Stimulated activated CD8-positive, alpha-beta memory T cell treated with anti-CD3 and anti-CD28 coated beads, Interleukin-7, amount 100 ng/mL, for 48 hours (primary cell): Measurements from ENCODE around the gene ZC3H7A.
"Not testable (repeated sequence)": the region's sequence is repeated elsewhere in the genome, so short reads cannot be mapped to it uniquely, and the experiment has no call there.

Experiments used
- DNase-seq, 2 donors: peaks; one replicate each; pipeline ENCODE4 v3.0.0-alpha.2; 2020; ENCODE audit warnings: low read depth in 1 of 2; ENCODE audit errors: extremely low read depth in 1 of 2

ZC3H7A gene, protein sequence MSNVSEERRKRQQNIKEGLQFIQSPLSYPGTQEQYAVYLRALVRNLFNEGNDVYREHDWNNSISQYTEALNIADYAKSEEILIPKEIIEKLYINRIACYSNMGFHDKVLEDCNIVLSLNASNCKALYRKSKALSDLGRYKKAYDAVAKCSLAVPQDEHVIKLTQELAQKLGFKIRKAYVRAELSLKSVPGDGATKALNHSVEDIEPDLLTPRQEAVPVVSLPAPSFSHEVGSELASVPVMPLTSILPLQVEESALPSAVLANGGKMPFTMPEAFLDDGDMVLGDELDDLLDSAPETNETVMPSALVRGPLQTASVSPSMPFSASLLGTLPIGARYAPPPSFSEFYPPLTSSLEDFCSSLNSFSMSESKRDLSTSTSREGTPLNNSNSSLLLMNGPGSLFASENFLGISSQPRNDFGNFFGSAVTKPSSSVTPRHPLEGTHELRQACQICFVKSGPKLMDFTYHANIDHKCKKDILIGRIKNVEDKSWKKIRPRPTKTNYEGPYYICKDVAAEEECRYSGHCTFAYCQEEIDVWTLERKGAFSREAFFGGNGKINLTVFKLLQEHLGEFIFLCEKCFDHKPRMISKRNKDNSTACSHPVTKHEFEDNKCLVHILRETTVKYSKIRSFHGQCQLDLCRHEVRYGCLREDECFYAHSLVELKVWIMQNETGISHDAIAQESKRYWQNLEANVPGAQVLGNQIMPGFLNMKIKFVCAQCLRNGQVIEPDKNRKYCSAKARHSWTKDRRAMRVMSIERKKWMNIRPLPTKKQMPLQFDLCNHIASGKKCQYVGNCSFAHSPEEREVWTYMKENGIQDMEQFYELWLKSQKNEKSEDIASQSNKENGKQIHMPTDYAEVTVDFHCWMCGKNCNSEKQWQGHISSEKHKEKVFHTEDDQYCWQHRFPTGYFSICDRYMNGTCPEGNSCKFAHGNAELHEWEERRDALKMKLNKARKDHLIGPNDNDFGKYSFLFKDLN

DNA sequence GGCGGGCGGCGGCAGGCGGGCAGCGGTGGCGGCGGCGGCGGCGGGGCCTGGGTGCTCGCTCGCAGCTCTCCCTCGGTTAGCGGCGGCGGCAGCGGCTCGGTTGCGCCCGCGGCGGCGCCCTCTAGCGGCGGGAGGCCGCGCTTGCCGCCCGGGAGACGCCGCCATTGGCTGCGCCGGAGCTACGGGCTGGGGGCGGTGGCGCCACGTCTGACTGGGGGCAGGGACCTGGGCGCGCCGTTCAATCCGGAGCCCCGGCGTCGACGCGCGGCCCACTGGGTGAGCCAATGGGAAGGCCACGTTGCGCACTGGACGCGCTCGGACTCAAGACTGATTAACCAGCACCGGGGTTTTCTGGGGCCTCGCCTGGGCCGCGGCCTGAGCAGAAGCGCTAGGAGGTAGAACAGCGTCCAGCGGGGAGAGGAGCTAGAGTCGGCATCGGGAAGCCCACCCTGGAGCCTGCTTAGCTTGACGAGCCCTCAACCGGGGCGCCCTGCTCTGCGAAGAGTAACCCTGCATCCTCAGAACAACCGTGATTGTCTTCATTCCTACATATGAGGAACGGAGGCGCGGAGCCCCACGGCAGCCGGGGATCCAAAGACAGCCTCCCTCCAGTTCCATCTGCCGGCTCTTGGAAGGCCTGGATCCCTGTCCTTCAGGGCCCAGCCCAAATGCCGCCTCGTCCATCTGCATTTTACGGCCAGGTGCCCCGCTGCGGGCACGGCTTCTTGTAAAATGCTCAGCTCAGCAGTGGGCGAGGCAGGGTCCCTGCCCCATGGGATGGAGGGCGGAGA is at the start of gene ZC3H7A:
Gene ZC3H7A, minus strand, starts transcription at position 93 of the 791 bp plus-strand sequence. CDS start 14,904 bp downstream, outside the sequence.
- peak; percentile 89 to 93 for DNase-seq

GRCh38 chr16:11844499-11844898 is 47.4 kb upstream of the ZC3H7A start:
- DNase-seq = no peak

- no peak for DNase-seq
Observed at GRCh38 chr16:11843861-11844260, 46.8 kb upstream of the ZC3H7A start.

DNA sequence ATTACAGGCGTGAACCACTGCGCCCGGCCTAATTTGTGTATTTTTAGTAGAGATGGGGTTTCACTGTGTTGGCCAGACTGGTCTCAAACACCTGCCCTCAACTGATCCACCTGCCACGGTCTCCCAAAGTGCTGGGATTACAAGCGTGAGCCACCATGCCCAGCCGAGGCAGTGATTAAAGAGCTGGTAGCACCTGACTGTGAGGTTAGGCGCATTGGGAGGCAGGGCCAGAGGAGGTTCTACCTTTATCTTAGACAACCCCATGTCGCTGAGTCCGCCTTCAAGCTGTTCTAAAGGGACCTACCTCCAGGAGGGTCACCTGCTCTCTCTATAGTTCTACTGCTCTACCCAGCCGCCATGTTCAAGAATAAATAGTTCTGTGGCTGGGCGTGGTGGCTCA is 46.1 kb upstream of the ZC3H7A start:
- DNase-seq = no peak

DNA sequence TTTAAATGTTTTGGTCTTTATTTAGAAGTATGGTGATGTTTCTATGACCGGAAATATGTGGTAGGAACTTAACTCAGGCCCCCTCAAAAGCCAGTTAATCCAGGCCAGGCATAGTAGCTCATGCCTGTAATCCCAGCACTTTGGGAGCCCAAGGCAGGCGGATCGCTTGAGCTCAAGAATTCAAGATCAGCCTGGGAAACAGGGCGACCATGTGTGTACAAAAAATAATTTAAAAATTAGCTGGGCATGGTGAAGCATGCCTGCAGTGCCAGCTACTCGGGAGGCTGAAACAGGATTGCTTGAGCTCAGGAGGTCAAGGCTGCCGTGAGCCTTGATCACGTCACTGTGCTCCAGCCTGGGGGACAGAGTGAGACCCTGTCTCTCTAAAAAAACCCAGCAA is 44.0 kb upstream of the ZC3H7A start:
- no peak for DNase-seq

DNA sequence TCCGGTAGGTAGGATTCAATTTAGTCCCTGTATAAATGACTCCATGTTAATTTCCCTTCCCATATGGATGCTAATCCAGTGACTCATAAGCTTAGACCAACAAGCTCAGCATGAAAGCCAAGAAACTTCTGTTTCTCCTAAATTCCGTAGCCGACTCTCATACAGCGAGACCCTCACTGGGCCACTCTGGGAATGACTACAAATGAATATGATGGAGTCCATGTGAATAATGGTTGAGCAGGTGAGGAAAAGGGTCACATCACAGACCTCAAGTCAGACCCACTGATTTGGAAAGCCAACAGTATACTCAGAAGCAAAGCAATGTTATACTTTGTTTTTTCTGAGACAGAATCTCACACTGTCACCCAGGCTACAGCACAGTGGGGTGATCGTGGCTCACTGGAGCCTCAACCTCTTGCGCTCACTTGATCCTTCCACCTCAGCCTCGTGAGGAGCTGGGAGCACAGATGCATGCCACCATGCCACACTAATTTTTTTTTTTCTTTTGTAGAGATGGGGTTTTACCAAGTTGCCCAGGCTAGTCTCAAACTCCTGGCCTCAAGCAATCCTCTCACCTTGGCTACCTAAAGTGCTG is 39.7 kb upstream of the ZC3H7A start:
- no peak for DNase-seq

DNA sequence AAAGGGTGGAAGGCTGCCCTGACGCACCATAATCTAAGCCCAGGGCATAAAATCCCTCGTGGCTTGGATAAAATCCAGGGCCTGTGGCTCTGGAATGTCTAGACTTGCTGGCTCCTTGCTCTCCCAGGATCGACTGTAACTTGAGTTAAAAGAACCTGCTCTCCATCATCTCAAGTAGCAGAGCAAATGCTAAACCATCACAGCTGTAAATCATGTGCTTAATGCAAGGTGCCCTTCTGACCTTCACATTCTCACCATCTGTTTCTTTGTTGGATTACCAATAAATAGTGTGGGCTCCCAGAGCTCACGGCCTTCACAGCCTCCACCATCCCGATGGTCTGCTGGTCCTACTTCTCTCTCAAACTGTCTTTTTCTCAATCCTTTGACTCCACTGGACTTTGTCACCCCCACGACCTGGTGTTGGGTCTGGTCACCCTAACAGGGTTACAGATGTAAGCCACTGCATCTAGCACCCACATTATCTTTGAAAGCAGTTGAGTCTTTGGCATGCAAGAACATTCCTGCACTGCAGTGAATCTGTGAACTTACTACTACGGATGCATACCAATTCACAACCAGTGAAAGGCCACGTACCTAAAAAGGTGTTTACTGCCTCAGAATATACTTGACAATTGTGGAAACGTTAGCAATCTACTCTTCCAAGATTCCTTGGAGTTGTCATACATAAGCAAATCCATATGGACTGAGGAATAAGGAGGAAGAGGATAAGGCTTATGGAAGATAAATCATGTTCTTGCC is 39.0 kb upstream of the ZC3H7A start:
- DNase-seq = no peak

- DNase-seq = no peak
Observed at GRCh38 chr16:11835309-11835708, 38.3 kb upstream of the ZC3H7A start.

DNA sequence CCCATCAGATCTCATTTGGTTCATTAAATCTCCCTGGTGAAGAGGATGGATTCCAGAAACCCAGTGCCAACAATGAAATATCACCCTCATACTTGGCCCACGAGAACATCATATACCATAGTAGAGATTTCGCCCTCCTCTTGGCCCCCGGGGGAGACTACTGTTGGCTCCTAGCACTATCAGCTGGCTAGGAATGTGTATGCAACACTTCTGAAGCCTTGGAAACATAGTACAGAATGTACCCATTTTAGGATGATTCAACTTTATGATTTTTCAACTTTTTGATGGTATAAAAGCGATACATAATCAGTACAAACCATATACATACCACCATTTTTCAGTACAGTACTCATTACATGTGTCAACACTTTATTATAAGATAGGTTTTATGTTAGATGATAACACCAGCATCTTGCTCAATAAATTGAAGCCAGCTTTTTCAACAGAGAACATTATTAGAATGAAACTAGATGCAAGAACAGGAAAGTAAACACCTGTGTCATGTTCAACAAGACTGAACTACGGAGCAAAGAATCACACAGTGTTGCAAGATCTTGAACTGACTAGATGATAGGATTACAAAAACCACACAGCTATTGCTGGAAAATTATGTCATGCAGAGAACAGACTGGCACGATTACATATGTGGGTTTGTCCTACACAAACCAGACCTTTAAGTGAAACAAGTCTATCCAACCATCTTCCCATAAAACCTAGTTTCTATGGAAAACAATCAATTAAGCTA is 37.1 kb upstream of the ZC3H7A start:
- DNase-seq = no peak

DNA sequence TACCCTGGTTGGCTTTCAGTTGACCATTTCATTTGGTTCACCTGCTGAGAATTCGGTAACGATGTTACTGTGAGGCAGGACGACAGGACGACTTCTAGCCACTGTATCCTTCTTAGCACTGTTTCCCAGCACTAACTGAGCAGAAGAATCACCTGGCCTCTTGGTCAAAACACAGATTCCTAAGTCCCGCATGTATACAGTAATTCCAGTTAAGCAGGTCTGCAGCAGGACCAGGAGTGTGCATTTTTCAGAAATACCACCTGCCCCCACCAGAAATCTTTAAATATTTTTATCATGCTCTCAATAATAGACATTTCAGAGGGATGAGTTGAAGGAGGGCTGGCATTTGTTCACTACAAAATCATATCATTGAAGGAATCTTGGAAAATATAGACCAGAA is 31.6 kb upstream of the ZC3H7A start:
- DNase-seq = no peak

DNA sequence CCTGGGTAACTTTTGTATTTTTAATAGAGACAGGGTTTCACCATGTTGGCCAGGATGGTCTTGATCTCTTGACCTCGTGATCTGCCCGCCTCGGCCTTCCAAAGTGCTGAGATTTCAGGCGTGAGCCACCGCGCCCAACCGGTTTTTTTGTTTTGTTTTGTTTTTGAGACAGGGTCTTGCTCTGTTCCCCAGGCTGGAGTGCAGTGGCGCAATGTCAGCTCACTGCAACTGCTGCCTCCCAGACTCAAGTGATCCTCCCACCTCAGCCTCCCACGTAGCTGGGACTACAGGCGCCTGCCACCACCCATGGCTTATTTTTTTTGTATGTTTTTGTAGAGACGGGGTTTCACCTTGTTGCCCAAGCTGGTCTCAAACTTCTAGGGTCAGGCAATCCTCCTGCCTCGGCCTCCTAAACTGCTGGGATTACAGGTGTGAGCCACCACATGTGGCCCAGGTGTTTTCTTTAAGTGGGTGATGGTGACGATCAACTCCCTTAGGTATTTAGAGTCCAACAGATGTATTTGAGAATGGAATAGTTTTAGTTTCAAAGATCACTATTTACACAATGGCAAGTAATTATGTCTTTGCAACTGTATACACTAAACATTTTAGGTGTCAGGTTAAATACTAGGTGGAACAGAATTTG is 28.6 kb upstream of the ZC3H7A start:
- not testable (repeated sequence) for DNase-seq

GRCh38 chr16:11824362-11824761 is 27.3 kb upstream of the ZC3H7A start:
- no peak for DNase-seq

GRCh38 chr16:11823645-11824044 is 26.6 kb upstream of the ZC3H7A start:
- not testable (repeated sequence) for DNase-seq

DNA sequence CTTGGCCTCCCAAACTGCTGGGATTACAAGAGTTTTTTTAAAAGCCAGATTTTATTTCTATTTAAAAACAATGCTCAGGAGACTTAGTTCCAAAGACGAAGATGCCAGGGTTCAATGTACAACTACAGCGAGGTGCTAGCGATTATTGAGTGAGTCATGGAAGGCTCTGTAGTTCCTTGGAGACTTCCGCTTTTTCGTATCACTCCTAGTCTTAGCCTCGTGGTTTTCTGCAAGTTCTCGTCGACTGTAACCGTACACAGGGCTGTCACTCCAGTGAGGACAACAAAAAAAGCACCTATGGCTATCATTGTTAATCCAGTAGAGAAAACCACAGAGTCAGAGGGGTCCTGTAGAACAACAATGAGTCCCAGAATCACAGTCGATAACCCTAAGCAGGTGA is 22.7 kb upstream of the ZC3H7A start:
- DNase-seq = no peak

GRCh38 chr16:11818970-11819369 is 21.9 kb upstream of the ZC3H7A start:
- DNase-seq = not testable (repeated sequence)

DNA sequence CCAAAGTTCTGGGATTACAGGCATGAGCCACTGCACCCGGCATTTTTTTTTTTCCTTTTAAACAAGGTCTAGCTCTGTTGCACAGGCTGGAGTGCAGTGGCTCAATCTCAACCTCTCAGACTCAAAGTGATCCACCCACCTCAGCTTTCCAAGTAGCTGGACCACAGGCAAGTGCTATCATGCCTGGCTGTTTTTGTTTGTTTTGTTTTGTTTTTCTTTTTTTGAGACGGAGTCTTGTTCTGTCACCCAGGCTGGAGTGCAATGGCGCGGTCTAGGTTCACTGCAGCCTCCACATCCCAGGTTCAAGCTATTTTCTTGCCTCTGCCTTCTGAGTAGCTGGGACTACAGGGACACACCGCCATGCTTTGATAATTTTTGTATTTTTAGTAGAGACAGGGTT is 19.1 kb upstream of the ZC3H7A start:
- no peak for DNase-seq

DNA sequence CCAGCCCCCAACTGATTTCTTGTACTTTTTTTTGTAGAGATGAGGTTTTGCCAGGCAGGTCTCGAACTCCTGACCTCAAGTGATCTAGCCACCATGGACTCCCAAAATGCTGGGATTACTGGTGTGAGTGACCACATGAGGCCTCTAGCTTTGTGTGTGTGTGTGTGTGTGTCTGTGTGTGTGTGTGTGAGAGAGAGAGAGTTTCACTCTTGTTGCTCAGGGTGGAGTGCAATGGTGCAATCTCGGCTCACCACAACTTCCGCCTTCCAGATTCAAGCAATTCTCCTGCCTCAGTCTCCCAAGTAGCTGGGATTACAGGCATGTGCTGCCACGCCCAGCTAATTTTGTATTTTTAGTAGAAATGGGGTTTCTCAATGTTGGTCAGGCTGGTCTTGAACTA is 17.7 kb upstream of the ZC3H7A start:
- DNase-seq = not testable (repeated sequence)

GRCh38 chr16:11806721-11807120 is 9.7 kb upstream of the ZC3H7A start:
- no peak for DNase-seq

DNA sequence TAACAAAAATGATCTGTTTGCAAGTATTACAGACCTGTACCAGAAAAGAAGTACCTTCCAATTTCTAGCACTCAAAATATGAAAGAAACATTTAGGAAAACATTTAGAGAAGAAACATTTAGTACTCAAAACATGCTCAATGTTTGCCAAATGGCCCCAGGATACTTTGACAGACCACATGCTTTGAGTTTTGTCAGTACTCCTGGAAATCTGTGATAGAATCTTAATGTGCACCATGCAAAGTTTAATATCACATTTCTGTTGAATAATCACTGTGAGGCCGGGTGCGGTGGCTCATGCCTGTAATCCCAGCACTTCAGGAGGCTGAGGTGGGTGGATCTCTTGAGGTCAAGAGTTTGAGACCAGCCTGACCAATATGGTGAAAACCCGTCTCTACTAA is 8.5 kb upstream of the ZC3H7A start:
- DNase-seq = no peak
